ENCODE measurements around the gene DHX34. TPM values are rescaled to one million over a fixed set of nuclear protein-coding genes. Genes with fewer than 3 reads are reported as not detected.
"Not testable (repeated sequence)": the region's sequence is repeated elsewhere in the genome, so short reads cannot be mapped to it uniquely, and the experiment has no call there.

DHX34 gene
- total and polyA plus RNA-seq, 7 donors = 3.0 to 12.7 (median 9.1) TPM

DNA sequence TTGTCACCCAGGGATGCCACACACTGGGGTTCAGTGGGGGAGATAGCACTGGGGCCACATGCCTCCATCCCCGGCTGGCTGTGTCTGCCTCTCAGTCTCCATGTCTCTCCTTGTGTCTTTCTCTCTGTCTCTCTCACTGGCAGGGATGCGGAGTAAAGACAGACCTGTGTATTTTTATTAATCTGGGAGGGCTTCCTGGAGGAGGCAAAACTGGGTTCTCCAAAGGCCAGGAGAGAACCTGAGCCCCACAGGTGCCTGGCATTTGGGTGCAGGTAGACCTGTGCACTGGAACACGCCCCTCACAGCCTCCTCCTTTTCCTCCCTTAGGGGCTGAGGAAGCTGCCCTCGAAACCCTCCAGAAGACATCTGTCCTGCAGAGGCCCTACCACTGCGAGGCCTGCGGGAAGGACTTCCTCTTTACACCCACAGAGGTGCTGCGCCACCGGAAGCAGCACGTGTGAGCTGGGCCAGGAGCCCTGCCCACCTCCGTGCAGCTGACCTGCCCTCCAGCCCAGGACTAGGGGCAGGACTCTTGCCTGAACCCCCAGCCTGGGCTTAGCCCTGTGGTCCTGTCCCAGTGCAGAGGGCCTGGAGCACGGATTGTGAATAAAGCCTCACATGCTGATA is 32.7 kb downstream of the DHX34 start:
- 60 to 81% methylated on average over 11 of the region's 11 CpGs for WGBS, 2 donors
- intact Hi-C loops (cut with DNase I) = no loop called here
- Histone ChIP-seq H3K4me1 (peaks cover 0 to 11% (median 2%) of the 10 kb centered on the region in 4 donors), H3K36me3 (peaks cover 20 to 51% (median 28%) of the 10 kb centered on the region in 4 donors), H3K4me3 (no peak overlapping the region), H3K27ac (no peak overlapping the region), H3K9me3 (no peaks in the 10 kb centered on the region), H3K27me3 (no peaks in the 10 kb centered on the region)
- DNase-seq = no peak
- TF ChIP-seq POLR2AphosphoS5 (IDR thresholded peaks at IDR 0.05) = no peak
- TF ChIP-seq EP300 (IDR thresholded peaks at IDR 0.05) = no peak
- TF ChIP-seq, protein P1, sequence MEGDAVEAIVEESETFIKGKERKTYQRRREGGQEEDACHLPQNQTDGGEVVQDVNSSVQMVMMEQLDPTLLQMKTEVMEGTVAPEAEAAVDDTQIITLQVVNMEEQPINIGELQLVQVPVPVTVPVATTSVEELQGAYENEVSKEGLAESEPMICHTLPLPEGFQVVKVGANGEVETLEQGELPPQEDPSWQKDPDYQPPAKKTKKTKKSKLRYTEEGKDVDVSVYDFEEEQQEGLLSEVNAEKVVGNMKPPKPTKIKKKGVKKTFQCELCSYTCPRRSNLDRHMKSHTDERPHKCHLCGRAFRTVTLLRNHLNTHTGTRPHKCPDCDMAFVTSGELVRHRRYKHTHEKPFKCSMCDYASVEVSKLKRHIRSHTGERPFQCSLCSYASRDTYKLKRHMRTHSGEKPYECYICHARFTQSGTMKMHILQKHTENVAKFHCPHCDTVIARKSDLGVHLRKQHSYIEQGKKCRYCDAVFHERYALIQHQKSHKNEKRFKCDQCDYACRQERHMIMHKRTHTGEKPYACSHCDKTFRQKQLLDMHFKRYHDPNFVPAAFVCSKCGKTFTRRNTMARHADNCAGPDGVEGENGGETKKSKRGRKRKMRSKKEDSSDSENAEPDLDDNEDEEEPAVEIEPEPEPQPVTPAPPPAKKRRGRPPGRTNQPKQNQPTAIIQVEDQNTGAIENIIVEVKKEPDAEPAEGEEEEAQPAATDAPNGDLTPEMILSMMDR (IDR thresholded peaks at IDR 0.05) = no peak

DNA sequence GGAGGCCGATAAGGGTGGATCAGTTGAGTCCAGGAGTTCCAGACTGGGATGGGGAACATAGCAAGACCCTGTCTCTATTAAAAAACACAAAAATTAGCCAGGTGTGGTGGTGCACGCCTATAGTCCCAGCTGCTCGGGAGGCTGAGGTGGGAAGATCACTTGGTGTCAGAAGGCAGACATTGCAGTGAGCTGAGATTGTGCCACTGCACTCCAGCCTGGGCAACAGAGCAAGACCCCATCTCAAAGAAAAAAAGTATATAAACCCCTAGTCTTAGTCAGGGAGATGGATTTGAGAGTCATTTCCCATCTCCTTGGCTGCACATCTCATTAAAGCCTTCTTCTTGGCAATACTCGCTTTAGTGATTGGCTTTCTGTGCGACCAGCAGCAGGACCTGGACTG is 34.8 kb downstream of the DHX34 start:
- intact Hi-C loops (cut with DNase I); H3K27me3 ChIP-seq; H3K4me1 ChIP-seq; DNase-seq; H3K4me3 ChIP-seq; H3K9me3 ChIP-seq; H3K27ac ChIP-seq: not testable (repeated sequence)
- WGBS, 2 donors = 81 to 91% methylated on average over 5 of the region's 5 CpGs
- peaks cover 20 to 36% (median 22%) of the 10 kb centered on the region in 4 donors for H3K36me3 ChIP-seq

DNA sequence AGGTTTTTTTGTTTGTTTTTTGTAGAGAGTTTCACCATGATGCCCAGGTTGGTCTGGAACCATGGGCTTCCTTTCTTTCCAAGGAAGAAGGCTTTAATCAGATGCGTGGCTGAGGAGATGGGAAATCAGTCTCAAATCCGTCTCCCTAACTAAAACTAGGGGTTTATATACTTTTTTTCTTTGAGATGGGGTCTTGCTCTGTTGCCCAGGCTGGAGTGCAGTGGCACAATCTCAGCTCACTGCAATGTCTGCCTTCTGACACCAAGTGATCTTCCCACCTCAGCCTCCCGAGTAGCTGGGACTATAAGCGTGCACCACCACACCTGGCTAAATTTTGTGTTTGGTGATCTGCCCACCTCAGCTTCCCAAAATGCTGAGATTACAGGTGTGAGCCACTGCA is 35.4 kb downstream of the DHX34 start:
- H3K4me1 ChIP-seq; H3K9me3 ChIP-seq; H3K27me3 ChIP-seq; intact Hi-C loops (cut with DNase I); DNase-seq; H3K27ac ChIP-seq; H3K4me3 ChIP-seq: not testable (repeated sequence)
- 75 to 92% methylated on average over 4 of the region's 4 CpGs for WGBS, 2 donors
- peaks cover 20 to 31% (median 20%) of the 10 kb centered on the region in 4 donors for H3K36me3 ChIP-seq

DNA sequence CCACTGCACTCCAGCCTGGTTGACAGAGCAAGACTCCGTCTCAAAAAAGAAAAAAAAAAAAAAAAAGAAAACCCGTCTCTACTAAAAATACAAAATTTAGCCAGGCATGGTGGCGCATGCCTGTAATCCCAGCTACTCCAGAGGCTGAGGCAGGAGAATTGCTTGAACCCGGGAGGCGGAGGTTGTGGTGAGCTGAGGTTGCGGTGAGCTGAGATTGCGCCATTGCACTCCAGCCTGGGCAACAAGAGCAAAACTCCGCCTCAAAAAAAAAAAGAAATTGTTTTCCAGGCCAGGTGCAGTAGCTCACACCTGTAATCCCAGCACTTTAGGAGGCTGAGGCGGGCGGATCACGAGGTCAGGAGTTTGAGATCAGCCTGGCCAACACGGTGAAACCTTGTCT is 37.5 kb downstream of the DHX34 start:
- peaks cover 5 to 10% (median 6%) of the 10 kb centered on the region in 4 donors for H3K36me3 ChIP-seq
- DNase-seq; intact Hi-C loops (cut with DNase I); H3K27ac ChIP-seq; H3K27me3 ChIP-seq; H3K4me1 ChIP-seq; H3K9me3 ChIP-seq; H3K4me3 ChIP-seq: not testable (repeated sequence)
- 65 to 83% methylated on average over 12 of the region's 12 CpGs for WGBS, 2 donors

DNA sequence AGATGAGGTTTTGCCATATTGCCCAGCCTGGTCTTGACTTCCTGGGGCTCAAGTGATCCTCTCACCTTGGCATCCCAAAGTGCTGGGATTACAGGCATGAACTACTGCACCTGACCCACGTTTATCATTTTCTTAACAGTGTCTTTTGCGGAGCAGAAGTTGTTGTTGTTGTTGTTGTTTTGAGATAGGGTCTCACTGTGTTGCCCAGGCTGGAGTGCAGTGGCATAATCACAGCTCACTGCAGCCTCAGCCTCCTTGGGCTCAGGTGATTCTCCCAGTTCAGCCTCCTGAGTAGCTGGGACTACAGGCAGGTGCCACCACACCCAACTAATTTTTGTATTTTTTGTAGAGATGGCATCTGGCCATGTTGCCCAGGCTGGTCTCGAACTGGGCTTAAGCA is 38.5 kb downstream of the DHX34 start:
- WGBS, 2 donors = 71 to 86% methylated on average over 3 of the region's 3 CpGs
- H3K27ac ChIP-seq; DNase-seq; H3K4me1 ChIP-seq; H3K27me3 ChIP-seq; intact Hi-C loops (cut with DNase I); H3K36me3 ChIP-seq; H3K4me3 ChIP-seq; H3K9me3 ChIP-seq: not testable (repeated sequence)

DNA sequence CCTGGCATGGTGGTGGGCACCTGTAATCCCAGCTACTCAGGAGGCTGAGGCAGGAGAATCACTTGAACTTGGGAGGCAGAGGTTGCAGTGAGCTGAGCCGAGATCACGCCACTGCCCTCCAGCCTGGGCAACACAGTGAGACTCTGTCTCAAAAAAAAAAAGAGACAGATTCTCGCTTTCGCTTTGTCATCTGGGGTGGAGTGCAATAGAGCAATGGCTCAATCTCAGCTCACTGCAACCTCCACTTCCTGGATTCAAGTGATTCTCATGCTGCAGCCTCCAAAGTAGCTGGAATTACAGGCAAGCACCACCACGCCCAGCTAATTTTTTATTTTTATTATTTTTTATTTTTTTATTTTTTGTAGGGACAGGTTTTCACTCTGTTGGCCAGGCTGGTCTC is 39.6 kb downstream of the DHX34 start:
- intact Hi-C loops (cut with DNase I) = not testable (repeated sequence)

DNA sequence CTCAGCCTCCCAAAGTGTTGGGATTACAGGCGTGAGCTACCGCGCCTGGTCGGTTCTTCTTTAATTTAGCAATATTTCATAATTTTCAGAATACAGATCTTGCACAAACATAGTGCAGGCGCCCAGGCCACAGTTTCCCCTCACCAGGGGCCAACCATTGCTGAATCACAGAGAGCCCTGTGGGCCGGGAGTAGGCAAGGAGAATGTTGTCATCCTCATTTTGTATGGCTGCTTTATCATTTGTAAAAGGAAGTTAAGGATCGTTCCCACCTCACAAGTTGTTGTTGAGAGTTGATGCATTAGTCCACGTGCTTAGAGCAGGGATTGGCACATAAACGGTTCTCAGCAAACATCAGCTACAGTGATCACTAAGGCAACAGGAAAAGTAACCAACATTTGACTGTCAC is 40.0 kb downstream of the DHX34 start:
- no peaks in the 10 kb centered on the region for H3K36me3 ChIP-seq
- no peak for TF ChIP-seq POLR2A (IDR thresholded peaks at IDR 0.05)
- TF ChIP-seq, protein P1 (IDR thresholded peaks at IDR 0.05) = no peak
- no peak for TF ChIP-seq EP300 (IDR thresholded peaks at IDR 0.05)
- TF ChIP-seq POLR2AphosphoS5 (IDR thresholded peaks at IDR 0.05) = no peak
- no peak overlapping the region for H3K4me3 ChIP-seq
- DNase-seq = no peak
- peaks cover 0 to 9% (median 0%) of the 10 kb centered on the region in 4 donors for H3K4me1 ChIP-seq
- no peaks in the 10 kb centered on the region for H3K9me3 ChIP-seq
- intact Hi-C loops (cut with DNase I) = no loop called here
- H3K27ac ChIP-seq = peak overlapping the region in 1 of 4 donors; percentile 34
- 65 to 74% methylated on average over 9 of the region's 9 CpGs for WGBS, 2 donors
- peaks cover 0 to 4% (median 0%) of the 10 kb centered on the region in 3 donors for H3K27me3 ChIP-seq

More for the DNA sequence above, 39.6 kb downstream of the DHX34 start:
- 71 to 83% methylated on average over 5 of the region's 5 CpGs for WGBS, 2 donors
- DNase-seq, H3K4me3 ChIP-seq, H3K4me1 ChIP-seq, H3K27me3 ChIP-seq, H3K36me3 ChIP-seq, H3K9me3 ChIP-seq: not testable (repeated sequence)
- H3K27ac ChIP-seq = peak overlapping the region in 1 of 4 donors; percentile 18

Measured in sigmoid colon (tissue), 7 donors.